CD4-positive, alpha-beta T cell treated with Interleukin-15 for 1 hour (primary cell): Measurements from ENCODE around the gene S100A13.
"Not testable (repeated sequence)": the region's sequence is repeated elsewhere in the genome, so short reads cannot be mapped to it uniquely, and the experiment has no call there.

Experiments used
- DNase-seq: peaks from one replicate; pipeline ENCODE4 v3.0.0-alpha.2; 2020

Gene S100A13

GRCh38 chr1:153598309-153599172 is 28.8 kb downstream of the S100A13 start:
- DNase-seq = peak; percentile 77

- DNase-seq = no peak
Observed at GRCh38 chr1:153597206-153597605, 30.1 kb downstream of the S100A13 start.

- DNase-seq = no peak
Observed at GRCh38 chr1:153592748-153593147, 34.6 kb downstream of the S100A13 start.

- DNase-seq = no peak
Observed at GRCh38 chr1:153588482-153588881, 38.8 kb downstream of the S100A13 start.

GRCh38 chr1:153588033-153588432 is 39.3 kb downstream of the S100A13 start:
- not testable (repeated sequence) for DNase-seq

- DNase-seq = no peak
Observed at GRCh38 chr1:153587314-153587713, 40.0 kb downstream of the S100A13 start.

GRCh38 chr1:153586347-153586746 is 41.0 kb downstream of the S100A13 start:
- DNase-seq = no peak

- no peak for DNase-seq
Observed at GRCh38 chr1:153585006-153585405, 42.3 kb downstream of the S100A13 start.

GRCh38 chr1:153583976-153584375 is 43.3 kb downstream of the S100A13 start:
- no peak for DNase-seq

GRCh38 chr1:153583514-153583913 is 43.8 kb downstream of the S100A13 start:
- not testable (repeated sequence) for DNase-seq

GRCh38 chr1:153582836-153583235 is 44.5 kb downstream of the S100A13 start:
- DNase-seq = not testable (repeated sequence)

- no peak for DNase-seq
Observed at GRCh38 chr1:153578936-153579335, 48.4 kb downstream of the S100A13 start.

GRCh38 chr1:153578490-153578889 is 48.8 kb downstream of the S100A13 start:
- DNase-seq = no peak

- no peak for DNase-seq
Observed at GRCh38 chr1:153577624-153578051, 49.7 kb downstream of the S100A13 start.

GRCh38 chr1:153577138-153577537 is 50.2 kb downstream of the S100A13 start:
- DNase-seq = no peak

- not testable (repeated sequence) for DNase-seq
Observed at GRCh38 chr1:153575497-153575896, 51.8 kb downstream of the S100A13 start.

- DNase-seq = not testable (repeated sequence)
Observed at GRCh38 chr1:153575081-153575491, 52.2 kb downstream of the S100A13 start.

- no peak for DNase-seq
Observed at GRCh38 chr1:153573351-153573750, 54.0 kb downstream of the S100A13 start.

GRCh38 chr1:153572569-153573015 is 54.7 kb downstream of the S100A13 start:
- peak; percentile 66 for DNase-seq

GRCh38 chr1:153571706-153572105 is 55.6 kb downstream of the S100A13 start:
- DNase-seq = no peak

GRCh38 chr1:153570874-153571273 is 56.4 kb downstream of the S100A13 start:
- no peak for DNase-seq

GRCh38 chr1:153569465-153569864 is 57.8 kb downstream of the S100A13 start:
- no peak for DNase-seq
